ENCODE data around the gene SPAG5.

DNA sequence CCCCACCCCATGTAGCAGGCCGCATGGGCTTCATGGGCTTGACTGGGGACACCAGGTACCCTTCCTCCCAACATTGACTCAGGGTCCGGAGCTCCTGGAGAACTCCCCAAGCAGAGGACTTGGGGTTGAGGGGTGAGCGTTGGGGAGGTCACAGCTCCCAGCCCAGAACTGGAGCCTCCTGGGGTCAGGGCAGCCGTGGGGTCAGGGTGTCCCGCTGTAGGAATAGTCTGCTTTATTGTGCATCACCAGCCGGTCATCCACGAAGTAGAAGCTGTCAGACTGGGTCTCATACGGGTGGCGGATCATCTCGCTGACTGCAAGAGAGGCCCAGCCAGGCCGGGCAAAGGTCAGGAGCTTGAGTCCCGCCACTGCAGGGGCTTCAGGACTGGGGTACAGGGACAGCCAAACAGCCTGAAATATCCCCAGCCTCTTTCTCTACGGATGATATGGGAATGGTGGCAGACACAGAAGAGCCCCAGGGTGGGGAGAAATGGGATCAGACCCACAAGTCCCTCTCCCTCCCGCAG lies 51.7 kb downstream of the SPAG5 start:
- TF ChIP-seq, protein P1, sequence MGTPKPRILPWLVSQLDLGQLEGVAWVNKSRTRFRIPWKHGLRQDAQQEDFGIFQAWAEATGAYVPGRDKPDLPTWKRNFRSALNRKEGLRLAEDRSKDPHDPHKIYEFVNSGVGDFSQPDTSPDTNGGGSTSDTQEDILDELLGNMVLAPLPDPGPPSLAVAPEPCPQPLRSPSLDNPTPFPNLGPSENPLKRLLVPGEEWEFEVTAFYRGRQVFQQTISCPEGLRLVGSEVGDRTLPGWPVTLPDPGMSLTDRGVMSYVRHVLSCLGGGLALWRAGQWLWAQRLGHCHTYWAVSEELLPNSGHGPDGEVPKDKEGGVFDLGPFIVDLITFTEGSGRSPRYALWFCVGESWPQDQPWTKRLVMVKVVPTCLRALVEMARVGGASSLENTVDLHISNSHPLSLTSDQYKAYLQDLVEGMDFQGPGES (IDR thresholded peaks at IDR 0.05): no peak
- no peak for TF ChIP-seq EZH2 (IDR thresholded peaks at IDR 0.05; ENCODE audit: borderline replicate concordance, control insufficient read depth, low read depth, low read length)
- no peak for TF ChIP-seq EP300 (IDR thresholded peaks at IDR 0.05; ENCODE audit: borderline replicate concordance in 1 of 2, control insufficient read depth in 1 of 2, low read depth in 2 of 2, low read length in 2 of 2)

Measured in GM12878 (cell line).